ENCODE results near the gene EPHA4.

Gene EPHA4

DNA sequence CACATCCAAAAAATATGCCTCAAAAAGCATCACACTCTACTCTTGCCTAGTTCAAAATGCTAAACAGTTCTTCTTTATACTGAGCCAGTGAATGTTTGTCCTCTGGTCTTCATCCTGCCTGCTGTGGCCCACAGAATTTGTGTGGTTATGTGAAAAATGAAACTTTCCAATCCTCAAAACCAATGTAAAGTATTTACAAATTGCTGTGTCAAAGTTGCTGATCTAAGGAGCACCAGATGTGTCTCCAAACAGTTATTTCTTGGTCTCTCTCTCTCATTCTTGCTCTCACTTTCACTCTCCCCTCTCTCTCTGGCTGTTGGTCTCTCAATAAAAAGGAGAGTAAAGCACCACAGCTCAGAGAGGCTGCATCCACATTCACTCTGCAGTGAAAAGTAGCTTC is 23.0 kb downstream of the EPHA4 start:
- Histone ChIP-seq H3K27ac (no peak overlapping the region), H3K4me3 (no peak overlapping the region)

DNA sequence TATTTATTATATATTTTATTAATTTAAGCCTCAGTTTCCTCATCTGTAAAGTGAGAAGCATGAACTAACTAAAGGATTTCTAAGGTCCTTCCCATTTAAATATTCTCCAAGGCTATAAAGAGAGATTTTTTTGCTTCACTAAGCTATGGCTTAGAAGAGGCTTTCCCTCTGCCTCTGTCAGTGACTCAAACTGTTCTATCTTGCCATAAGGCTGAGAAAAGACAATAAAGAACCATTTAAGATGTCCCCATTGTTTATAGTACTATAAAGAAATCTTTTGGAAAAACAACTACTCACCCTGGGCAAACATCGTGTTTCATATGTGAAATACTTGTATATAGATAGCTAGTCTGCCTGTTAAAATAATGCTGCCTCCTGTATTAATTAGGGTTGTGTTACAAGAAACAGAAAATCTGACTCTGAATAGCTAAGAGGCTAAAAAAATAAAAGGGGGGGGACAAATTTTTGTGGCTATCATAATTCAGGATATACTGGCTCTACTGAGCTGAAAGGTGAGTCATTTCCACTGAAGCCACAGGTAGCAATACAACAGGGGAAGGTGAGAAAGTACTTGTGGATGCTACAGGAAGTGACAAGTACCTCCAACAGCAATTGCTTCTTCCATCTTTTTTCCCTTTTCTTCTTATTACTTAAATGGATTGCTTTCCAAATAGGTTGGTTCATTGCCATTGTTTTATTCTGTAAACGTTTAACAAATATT is 25.4 kb downstream of the EPHA4 start:
- H3K27ac ChIP-seq, result no peak overlapping the region
- H3K4me3 ChIP-seq, result no peak overlapping the region

DNA sequence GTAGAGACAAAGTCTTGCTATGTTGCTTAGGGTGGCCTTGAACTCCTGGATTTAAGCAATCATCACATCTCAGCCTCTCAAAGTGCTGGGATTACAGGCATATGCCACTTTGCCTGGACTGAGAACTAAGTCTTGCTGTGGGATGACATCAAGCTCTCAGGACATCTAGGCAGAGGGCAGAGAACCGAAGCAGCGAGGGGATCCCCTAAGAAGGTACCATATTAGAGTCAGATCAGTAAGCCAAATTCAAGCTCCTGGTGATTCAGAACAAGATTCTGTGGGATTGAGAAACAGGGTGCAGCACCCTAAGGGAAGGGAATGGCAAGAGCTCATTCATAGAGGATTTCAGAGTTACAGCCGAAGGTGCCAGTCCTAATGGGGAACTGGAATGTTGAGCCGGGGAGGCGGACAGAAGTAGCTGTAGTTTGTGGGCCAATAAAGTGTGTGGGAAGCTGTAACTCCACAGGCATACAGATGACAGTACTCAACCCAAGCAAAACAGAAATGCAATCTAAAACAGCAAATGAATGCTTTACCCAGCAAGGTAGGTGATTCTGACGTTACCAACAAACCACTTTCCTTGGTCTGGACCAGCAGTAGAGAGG is 30.9 kb downstream of the EPHA4 start:
- Histone ChIP-seq H3K4me3 (no peak overlapping the region), H3K27ac (peak overlapping the region in 5 of 21 experiments; percentile 3 to 71 (median 31))

DNA sequence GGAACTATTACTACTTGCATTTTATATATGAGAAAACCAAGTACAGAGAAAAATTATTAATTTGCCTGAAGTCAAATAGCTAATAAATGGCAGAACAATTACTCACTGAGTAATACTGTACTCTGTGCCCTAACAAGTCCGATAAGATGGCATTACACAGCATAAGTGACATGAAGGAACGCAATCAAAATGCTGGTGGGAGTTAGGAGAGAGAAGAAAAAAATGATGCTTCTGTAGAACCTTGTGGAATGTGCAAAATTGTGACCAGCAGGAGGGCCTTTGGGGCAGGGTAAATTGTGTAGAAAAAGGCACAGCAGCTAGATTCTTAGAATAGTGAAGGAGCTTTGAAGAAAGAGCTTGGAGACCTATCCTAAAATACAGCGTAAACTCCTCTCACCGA is 32.9 kb downstream of the EPHA4 start:
- no peak overlapping the region for H3K4me3 ChIP-seq
- H3K27ac ChIP-seq, result peak overlapping the region in 1 of 21 experiments; percentile 27

DNA sequence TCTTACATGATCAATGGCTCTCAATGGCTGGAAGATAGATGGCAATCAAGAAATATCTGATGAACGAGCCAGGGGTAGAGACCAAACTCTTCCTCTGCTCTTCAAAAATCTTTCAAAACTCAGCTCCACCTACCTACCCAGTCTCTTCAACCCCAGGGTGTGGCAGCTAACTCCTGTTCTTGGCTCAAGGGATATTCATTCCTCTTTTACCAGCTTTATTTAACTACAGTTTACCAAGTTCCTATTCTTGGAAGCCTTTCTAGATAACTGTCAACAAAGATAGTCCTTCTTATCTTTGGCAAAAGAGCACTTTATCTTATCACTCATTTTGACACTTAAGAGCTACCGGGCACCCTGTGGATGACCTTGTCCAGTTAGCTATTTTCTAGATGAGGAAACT is 36.3 kb downstream of the EPHA4 start:
- no peak overlapping the region for H3K4me3 ChIP-seq

DNA sequence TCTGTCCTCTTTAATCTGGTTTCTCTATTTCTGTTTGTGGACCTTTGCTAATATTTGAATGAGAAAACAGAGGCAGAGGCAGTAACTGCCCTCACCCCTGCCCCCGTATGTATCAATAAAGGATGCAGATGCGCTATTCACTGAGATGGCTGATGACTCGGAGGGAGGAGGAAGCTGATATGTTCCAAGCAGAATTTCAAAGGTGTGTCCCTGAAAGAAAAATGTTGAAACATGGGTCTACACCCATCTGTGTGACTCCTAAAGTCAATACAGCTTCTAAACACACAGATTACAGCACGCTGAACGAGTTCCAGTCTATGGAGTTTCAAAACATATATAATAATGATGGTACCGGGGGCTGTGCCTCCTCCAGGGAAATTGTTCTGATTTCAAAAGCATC is 38.8 kb downstream of the EPHA4 start:
- peak overlapping the region in 3 of 21 experiments; percentile 30 to 65 (median 43) for H3K27ac ChIP-seq
- no peak overlapping the region for H3K4me3 ChIP-seq

More for the DNA sequence above, 36.3 kb downstream of the EPHA4 start:
- H3K27ac ChIP-seq, result no peak overlapping the region

DNA sequence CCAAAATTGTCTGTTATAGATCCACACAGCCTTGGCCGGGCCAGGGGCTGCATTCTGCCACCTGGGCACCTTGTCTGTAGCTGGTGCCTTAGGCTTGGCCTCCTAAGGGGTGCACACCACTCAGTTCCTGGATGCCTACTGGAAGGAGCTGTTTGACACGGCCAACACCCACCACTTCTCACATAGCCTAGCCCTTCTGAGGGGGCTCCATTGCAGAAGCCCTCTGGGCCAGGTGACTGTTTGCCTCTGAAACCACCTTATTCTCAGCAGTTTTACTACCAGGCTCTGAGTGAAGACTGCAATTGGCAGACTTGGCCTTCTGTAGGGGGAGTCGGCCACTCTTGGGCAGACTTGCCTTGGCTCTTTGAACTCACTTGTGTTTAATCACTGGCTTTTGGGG is 39.5 kb downstream of the EPHA4 start:
- Histone ChIP-seq H3K27ac (peak overlapping the region in 6 of 21 experiments; percentile 3 to 65 (median 26)), H3K4me3 (no peak overlapping the region)

DNA sequence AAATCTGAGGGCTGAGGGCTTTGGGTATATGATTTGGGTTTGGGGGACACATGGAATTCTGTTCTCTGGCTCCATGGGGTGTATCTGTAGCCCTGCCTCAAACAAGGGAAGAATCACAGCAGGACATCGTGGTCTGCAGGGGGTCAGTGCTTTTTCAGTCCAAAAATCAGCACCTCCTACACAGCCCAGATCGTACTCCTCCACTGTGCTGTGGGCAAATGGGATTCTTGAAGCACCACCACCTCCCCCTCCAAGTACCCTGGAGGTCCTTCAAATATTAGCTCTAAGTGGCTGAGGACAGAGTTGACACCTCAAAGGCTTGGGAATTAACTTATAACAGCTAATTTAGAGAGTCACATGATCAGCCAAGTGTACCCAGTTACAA is 41.5 kb downstream of the EPHA4 start:
- Histone ChIP-seq H3K27ac (peak overlapping the region in 12 of 21 experiments; percentile 5 to 82 (median 56)), H3K4me3 (no peak overlapping the region)

DNA sequence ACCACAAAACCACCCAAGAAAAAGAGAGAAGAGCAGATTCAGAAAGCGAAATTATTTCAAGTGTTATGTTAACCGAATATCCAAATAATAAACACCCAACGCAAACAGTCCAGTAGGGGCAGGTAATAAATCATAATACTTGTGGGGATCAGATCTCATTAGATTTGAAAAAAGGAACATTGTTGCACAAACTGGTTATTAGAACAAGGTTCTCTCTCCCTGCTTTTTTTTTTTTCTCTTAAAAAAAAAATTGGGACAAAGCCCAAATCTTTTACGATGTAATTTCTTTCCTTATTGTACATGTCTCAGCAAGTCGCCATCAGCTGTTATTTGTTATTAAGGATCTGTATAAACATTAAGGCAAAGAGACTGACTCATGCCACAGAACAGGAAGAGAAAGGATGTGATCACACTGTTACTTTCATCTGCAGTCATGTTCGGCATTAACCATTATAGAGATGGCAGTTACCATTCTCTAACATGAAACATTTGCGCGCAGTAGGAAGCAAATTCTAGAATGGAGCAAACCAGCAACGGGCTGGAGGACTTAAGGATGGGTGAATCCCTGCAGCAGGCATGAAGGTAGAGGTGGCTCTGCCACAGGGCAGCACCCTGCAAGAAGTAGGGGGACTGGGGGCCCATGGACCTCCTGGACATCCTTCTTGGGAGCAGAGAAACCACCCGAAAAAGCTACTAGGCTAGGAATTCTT is 42.0 kb downstream of the EPHA4 start:
- peak overlapping the region in 19 of 21 experiments; percentile 5 to 85 (median 64) for H3K27ac ChIP-seq
- H3K4me3 ChIP-seq, result peak overlapping the region in 1 of 7 experiments; percentile 5

DNA sequence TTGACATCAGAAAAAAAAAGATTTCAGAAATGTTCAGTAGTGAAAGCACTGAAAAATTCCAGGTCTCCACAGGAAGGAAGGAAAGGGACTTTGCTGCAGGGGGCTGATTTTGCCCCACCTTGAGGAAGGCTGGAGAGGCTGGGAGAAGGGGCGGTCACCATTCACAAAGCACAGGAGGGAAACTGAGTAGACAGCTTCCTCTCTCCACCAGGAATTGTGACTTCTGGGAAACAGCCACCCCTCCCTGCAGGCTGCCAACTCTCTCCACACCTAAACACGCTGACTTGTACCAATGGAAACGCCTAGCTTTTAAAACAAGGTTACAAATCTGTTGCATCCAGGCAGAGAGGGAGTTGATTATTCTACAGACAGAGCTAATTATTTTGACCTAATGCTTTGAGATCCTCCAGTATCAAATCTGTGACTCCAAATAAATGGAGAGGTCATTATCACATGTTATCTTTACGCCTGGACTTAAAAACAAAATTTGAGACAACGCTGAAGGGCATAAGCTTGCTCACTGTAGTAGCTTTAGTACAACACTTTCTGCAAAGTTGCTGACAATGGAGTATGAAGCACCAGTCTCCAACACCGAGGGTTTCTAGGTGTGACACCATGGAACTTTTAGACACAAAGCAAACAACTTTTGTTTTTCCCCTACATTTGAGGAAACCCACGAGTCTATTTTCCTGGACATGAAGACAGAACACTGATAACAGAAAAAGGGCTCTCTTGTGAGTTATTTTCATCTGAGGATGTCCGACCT is 42.7 kb downstream of the EPHA4 start:
- Histone ChIP-seq H3K4me3 (peak overlapping the region in 1 of 7 experiments; percentile 5), H3K27ac (peak overlapping the region in 18 of 21 experiments; percentile 35 to 85 (median 64))

DNA sequence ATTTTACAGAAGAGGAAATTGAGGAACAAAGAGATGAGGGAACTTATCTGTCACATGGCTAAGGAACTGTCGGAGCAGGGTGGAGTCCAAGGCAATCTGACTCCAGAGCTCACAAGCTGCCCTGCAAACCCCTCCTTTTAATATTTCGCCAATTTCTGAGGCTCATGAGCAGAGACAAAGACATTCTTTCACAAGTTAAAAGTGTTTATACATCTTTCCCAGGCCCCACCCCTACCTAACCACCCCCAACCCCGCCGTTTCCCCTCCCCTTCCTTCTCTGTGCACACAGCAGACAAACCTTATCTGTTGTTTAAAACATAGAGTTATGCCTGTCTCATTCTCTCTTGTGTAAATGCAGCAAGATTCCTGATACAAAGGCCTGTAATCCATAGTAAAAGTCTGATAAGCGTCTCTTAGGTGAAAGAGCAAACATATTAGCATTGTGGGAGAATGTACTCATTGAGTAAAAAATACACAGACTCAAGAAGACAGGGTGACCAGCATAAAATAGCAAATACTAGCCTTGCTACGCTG is 44.3 kb downstream of the EPHA4 start:
- Histone ChIP-seq H3K27ac (peak overlapping the region in 17 of 21 experiments; percentile 9 to 85 (median 58)), H3K4me3 (no peak overlapping the region)

DNA sequence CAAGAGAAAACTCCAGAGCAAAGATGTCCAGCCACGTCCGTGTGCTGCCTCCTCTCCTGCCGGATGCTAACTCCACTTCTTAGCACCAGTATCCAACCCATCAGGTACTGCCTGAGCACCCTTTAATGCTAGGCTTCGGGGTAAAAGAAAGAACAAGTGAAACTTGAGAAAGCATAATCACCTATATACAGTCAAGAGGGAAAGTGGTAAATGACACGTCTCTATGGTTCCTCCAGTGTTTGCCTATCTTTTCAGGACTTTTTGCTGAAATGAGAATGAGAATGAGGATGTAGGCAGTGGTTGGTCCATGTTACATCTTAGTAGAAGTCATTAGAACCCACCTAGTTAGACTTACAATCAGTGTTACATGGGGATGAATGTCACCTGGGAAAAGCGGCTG is 47.9 kb downstream of the EPHA4 start:
- H3K4me3 ChIP-seq, result no peak overlapping the region
- H3K27ac ChIP-seq, result no peak overlapping the region

DNA sequence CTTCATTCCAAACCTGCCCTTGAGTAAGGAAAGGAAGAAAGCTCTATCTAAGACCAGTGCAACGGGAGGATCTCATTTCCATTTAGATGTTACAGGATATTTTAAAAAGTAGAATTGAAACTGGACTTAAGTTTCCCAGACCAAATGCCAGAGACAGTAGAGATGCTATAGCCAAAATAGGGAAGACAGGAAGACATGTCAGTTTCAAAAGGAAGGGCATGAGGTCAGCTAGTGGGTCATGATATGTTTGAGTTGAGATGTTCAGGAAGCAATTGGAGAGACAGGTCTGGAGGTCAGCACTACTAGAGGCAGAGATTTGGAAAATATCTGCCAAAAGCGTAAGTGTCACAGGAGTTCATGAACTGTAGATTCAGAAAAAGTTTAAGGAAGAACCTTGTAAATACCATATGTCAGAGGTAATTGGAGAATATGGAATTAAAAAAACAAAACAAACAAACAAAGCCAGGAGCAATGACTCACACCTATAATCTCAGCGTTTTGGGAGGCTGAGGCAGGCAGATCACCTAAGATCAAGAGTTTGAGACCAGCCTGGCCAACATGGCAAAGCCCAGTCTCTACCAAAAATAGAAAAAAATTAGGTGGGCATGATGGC is 50.8 kb downstream of the EPHA4 start:
- Histone ChIP-seq H3K4me3 (no peak overlapping the region), H3K27ac (no peak overlapping the region)

DNA sequence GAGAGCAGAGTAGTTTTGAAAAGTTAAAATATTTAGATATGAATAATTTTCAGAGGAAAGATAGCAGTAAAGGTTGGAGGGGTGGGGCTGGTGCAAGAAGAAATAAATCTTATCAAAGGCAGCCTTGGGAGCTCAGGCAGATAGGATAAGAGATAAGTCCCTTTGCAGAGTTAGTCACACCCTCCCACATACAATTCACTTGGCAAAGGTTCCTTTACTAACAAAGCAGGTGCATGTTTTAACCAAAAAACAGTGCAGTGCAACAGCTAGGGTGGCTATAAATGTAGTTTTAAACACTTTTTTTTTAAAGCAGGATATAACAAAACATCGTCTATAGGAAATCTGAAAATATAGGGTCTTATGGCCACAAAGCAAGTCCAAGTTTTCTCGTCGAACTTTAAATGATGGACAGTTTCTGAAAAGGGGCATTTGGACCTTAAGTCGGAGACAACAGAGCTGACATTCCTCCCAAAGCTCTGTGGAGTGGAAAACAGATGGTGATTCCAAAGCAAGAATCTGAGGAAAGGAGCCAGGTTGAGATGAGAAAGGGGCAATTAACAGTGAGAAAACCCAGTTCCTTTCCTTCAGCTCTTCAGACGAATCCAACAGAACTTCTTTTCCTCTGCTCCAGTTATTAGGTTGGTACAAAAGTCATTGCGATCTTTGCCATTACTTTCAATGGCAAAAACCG is 53.0 kb downstream of the EPHA4 start:
- Histone ChIP-seq H3K27ac (peak overlapping the region in 13 of 21 experiments; percentile 6 to 88 (median 66)), H3K4me3 (no peak overlapping the region)

DNA sequence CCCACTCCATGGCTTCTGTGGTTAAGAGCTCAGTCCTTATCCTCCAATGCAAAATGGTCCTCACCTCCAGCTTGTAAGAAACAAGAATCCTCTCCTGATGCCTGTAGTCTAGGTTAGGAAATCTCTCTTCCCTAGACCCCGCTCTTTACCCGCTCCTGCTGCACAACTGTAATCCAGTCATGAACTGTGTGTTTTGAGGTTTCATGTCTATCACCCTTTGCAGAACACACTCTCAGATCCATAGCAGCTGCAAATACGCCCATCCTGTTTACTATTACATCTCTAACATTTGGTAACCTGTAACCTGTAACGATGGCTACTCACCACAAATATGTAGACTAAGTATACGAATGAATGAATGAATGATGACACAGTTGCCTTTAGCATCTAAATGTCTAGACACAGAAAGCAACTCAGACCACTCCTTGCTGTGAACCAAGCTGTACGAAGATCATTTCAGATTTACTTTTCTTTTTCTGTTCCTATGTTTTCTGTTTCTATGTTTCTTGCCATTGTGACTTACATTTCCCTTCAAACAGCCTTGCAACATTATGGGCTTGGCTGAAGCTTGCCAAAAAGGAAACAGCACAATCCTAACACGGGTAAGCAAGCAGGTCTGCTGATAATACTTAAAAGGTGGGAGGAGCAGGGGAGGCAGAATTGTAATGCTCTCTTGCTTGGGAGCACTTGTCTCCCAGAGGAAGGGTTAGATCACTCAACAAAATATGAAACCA is 53.7 kb downstream of the EPHA4 start:
- no peak overlapping the region for H3K4me3 ChIP-seq
- peak overlapping the region in 15 of 21 experiments; percentile 6 to 88 (median 62) for H3K27ac ChIP-seq

DNA sequence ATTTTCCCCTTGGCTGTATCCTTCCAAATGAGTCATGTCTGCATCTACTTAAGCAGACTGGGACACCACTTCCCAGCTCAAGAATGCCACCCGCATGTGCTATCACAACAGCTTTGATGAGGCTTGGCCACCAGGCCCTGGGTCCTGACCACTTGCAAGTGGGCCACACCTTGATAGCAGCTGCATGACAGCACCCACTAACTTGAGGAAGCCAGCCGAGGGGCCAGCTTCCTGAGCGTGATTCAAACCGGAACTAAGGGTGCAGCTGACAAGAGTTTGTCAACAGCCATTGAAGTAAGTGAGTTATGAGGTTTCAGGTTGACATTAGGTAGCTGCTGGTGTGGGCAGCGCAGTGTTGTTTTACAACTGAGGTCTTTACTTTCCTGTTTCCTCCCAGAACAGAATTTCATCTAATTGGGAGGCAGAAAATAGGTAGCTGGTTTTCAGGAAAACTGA is 54.4 kb downstream of the EPHA4 start:
- H3K27ac ChIP-seq, result peak overlapping the region in 14 of 21 experiments; percentile 23 to 88 (median 64)
- H3K4me3 ChIP-seq, result no peak overlapping the region

DNA sequence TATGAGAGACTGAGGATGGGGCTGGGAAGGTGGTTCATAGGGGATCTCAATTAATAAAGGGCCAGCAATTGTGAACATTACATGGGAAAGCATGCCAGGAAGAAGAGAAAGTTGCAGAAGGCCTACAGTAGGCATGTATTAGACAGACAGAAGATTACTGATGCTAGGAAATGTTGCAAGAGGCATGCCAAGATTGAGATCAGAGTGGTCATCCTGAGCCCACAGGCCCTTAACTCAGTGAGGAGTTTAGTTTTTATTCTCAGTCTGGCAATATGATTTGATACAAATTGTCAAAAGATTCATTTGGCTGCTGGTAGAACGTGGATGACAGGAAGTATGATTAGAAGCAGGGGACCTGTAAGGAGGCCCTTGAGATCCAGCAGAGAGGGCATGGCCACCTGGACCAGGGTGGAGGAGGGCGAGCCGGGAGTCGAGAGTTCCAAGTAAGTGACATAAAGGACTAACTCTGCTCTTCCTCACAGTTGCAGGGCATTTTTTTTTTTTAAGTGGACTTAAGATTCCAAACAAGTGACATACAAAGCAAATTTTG is 54.9 kb downstream of the EPHA4 start:
- H3K4me3 ChIP-seq, result no peak overlapping the region
- peak overlapping the region in 15 of 21 experiments; percentile 3 to 88 (median 59) for H3K27ac ChIP-seq

DNA sequence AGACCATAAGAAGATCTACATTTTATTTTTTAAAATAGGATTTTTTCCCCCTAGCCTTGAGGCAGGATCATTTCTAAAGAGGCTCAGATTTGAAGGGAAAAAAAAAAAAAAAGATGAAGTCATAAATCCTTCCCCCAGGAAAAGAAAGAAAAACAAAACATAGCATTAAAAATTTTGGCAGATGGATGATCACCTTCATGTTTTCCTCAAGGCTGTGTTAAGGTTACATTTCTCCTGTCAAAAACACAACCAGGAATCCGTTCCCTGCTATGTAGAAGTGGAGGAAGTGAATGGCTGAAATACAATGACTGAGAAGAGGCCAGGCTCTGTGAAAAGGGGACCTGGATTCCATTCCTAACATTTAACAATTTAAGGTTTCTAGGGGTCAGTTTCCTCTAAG is 56.2 kb downstream of the EPHA4 start:
- H3K4me3 ChIP-seq, result no peak overlapping the region
- H3K27ac ChIP-seq, result no peak overlapping the region
